IMR-90 (cell line): ENCODE measurements around the gene RGS10. TPM values are rescaled to one million over a fixed set of nuclear protein-coding genes. Genes with fewer than 3 reads are reported as not detected.

Source experiments
- ATAC-seq: fragments of 200-7000 bp; cut with Tn5 transposase; 2 replicates; pipeline ENCODE4 v1.9.1; 2020; ENCODE audit warnings: low read depth, mild to moderate bottlenecking, moderate library complexity
- BruUV-seq: library from RNA; stranded (reverse); fragments of 400-500 nt; replicated peaks from 2 replicates; lab custom pipeline; 2021; lab: Mats Ljungman, UMichigan
- CTCF ChIA-PET: fragments of 300-600 bp; formaldehyde crosslinking; extraction: SDS; loops from one replicate; lab custom pipeline; 2021; ENCODE audit warnings: antibody characterized with exemption; lab: Yijun Ruan, JAX
- POLR2A ChIA-PET: fragments of 300-600 bp; sonication (Branson Sonifier 250); formaldehyde crosslinking; loops from one replicate; lab custom pipeline; 2022; ENCODE audit warnings: antibody characterized with exemption; ENCODE audit not compliant: unreplicated experiment; lab: Charles Lee
- DNase-seq: peaks from one replicate; pipeline ENCODE4 v3.0.0; 2013
- H2AFZ ChIP-seq: replicated peaks from 2 replicates; pipeline ENCODE3; 2013; ENCODE audit warnings: low read length, mild to moderate bottlenecking; ENCODE audit not compliant: poor library complexity
- H2AK5ac ChIP-seq: 2 replicates; pipeline ENCODE4 v1.6.1; 2013; ENCODE audit warnings: low read depth, low read length, inconsistent platforms
- H2AK9ac ChIP-seq: replicated peaks from 2 replicates; pipeline ENCODE3; 2013; ENCODE audit warnings: mild to moderate bottlenecking, low read depth, low read length, moderate library complexity; ENCODE audit not compliant: poor library complexity
- H2BK120ac ChIP-seq: 2 replicates; pipeline ENCODE4 v1.6.1; 2013; ENCODE audit warnings: low read depth, low read length, inconsistent platforms
- H2BK15ac ChIP-seq: 3 replicates; pipeline ENCODE4 v1.6.1; 2013; ENCODE audit warnings: low read depth, low read length, inconsistent platforms
- H2BK20ac ChIP-seq: 2 replicates; pipeline ENCODE4 v1.6.1; 2013; ENCODE audit warnings: low read depth, mild to moderate bottlenecking, inconsistent platforms, low read length, moderate library complexity
- H2BK5ac ChIP-seq: 2 replicates; pipeline ENCODE4 v1.6.1; 2013; ENCODE audit warnings: mild to moderate bottlenecking, low read depth, low read length, inconsistent platforms; ENCODE audit not compliant: poor library complexity, severe bottlenecking
- H3K14ac ChIP-seq: replicated peaks from 2 replicates; pipeline ENCODE4 v1.6.1; 2013; ENCODE audit warnings: low read depth, low read length, inconsistent platforms
- H3K18ac ChIP-seq: 2 replicates; pipeline ENCODE4 v1.6.1; 2013; ENCODE audit warnings: low read depth, low read length, control low read depth
- H3K23ac ChIP-seq: 2 replicates; pipeline ENCODE4 v1.6.1; 2013; ENCODE audit warnings: low read depth, low read length, inconsistent platforms
- H3K27ac ChIP-seq: 2 replicates; pipeline ENCODE4 v1.5.1; 2013; ENCODE audit warnings: mild to moderate bottlenecking, control low read depth, low read length; ENCODE audit not compliant: insufficient read depth
- H3K27me3 ChIP-seq: 2 replicates; pipeline ENCODE4 v1.6.1; 2013; ENCODE audit warnings: low read length; ENCODE audit not compliant: control insufficient read depth, insufficient read depth
- H3K36me3 ChIP-seq: 2 replicates; pipeline ENCODE4 v1.6.1; 2013; ENCODE audit warnings: low read length, mixed read lengths; ENCODE audit not compliant: control insufficient read depth, insufficient read depth
- H3K4ac ChIP-seq: 2 replicates; pipeline ENCODE4 v1.6.1; 2013; ENCODE audit warnings: low read depth, low read length, inconsistent platforms
- H3K4me1 ChIP-seq: 2 replicates; pipeline ENCODE4 v1.6.1; 2013; ENCODE audit warnings: low read length, mixed read lengths; ENCODE audit not compliant: control insufficient read depth, insufficient read depth
- H3K4me2 ChIP-seq: 2 replicates; pipeline ENCODE4 v1.6.1; 2013; ENCODE audit warnings: low read depth, mild to moderate bottlenecking, control low read depth, low read length, moderate library complexity
- H3K4me3 ChIP-seq: 2 replicates; pipeline ENCODE4 v1.5.1; 2013; ENCODE audit warnings: low read depth, mild to moderate bottlenecking, control low read depth, low read length, moderate library complexity; ENCODE audit not compliant: insufficient read depth
- H3K56ac ChIP-seq: 2 replicates; pipeline ENCODE4 v1.6.1; 2013; ENCODE audit warnings: low read length, inconsistent platforms; ENCODE audit not compliant: insufficient read depth; ENCODE audit errors: extremely low read depth
- H3K79me1 ChIP-seq, 2 experiments: 2 replicates each; pipeline ENCODE4 v1.6.1; 2013; ENCODE audit warnings: low read length in 2 of 2, inconsistent platforms in 1 of 2, low read depth in 1 of 2
- H3K9ac ChIP-seq: 2 replicates; pipeline ENCODE4 v1.6.1; 2013; ENCODE audit warnings: low read depth, low read length, control low read depth
- H3K9me1 ChIP-seq: 2 replicates; pipeline ENCODE4 v1.6.1; 2013; ENCODE audit warnings: low read length, inconsistent platforms; ENCODE audit not compliant: insufficient read depth
- H3K9me3 ChIP-seq: 2 replicates; pipeline ENCODE4 v1.6.1; 2013; ENCODE audit warnings: low read length; ENCODE audit not compliant: control insufficient read depth, insufficient read depth
- H4K20me1 ChIP-seq: 2 replicates; pipeline ENCODE4 v1.6.1; 2013; ENCODE audit warnings: low read length, inconsistent platforms; ENCODE audit not compliant: insufficient read depth
- H4K5ac ChIP-seq: 2 replicates; pipeline ENCODE4 v1.6.1; 2013; ENCODE audit warnings: mild to moderate bottlenecking, low read depth, low read length, control low read depth
- H4K8ac ChIP-seq, 2 experiments: 2 replicates each; pipeline ENCODE4 v1.6.1; 2013; ENCODE audit warnings: low read depth in 2 of 2, low read length in 2 of 2, control low read depth in 1 of 2, inconsistent platforms in 1 of 2
- H4K91ac ChIP-seq: 2 replicates; pipeline ENCODE4 v1.6.1; 2013; ENCODE audit warnings: low read depth, low read length, inconsistent platforms; ENCODE audit not compliant: insufficient read depth
- BHLHE40 ChIP-seq: fragments of 150-350 bp; IDR thresholded peaks from 2 replicates; pipeline ENCODE4 v1.6.1; 2016; ENCODE audit warnings: mild to moderate bottlenecking, low read depth, low read length
- CEBPB ChIP-seq: IDR thresholded peaks from 2 replicates; pipeline ENCODE4 v1.6.1; 2012; ENCODE audit warnings: low read depth, low read length, improper control_type of control experiment
- CHD1 ChIP-seq: IDR thresholded peaks from 2 replicates; pipeline ENCODE4 v1.6.1; 2012; ENCODE audit warnings: low read depth, low read length, improper control_type of control experiment
- FOS ChIP-seq: fragments of 150-350 bp; IDR thresholded peaks from 2 replicates; pipeline ENCODE4 v1.6.1; 2016; ENCODE audit warnings: low read depth, low read length
- MAFK ChIP-seq: IDR thresholded peaks from 2 replicates; pipeline ENCODE4 v1.6.1; 2012; ENCODE audit warnings: low read depth, low read length, improper control_type of control experiment
- MAZ ChIP-seq: IDR thresholded peaks from 2 replicates; pipeline ENCODE4 v1.6.1; 2012; ENCODE audit warnings: low read depth, mild to moderate bottlenecking, low read length, improper control_type of control experiment, moderate library complexity, borderline replicate concordance
- MXI1 ChIP-seq: IDR thresholded peaks from 2 replicates; pipeline ENCODE4 v1.6.1; 2012; ENCODE audit warnings: low read depth, mild to moderate bottlenecking, low read length, moderate library complexity, borderline replicate concordance
- NFE2L2 ChIP-seq: fragments of 150-350 bp; IDR thresholded peaks from 2 replicates; pipeline ENCODE4 v1.6.1; 2016; ENCODE audit warnings: low read depth, mild to moderate bottlenecking, low read length
- POLR2A ChIP-seq: IDR thresholded peaks from 2 replicates; pipeline ENCODE4 v1.6.1; 2012; ENCODE audit warnings: mild to moderate bottlenecking, low read depth, low read length
- RAD21 ChIP-seq: IDR thresholded peaks from 2 replicates; pipeline ENCODE4 v1.6.1; 2012; ENCODE audit warnings: low read length, improper control_type of control experiment
- RCOR1 ChIP-seq: IDR thresholded peaks from 2 replicates; pipeline ENCODE4 v1.6.1; 2012; ENCODE audit warnings: mild to moderate bottlenecking, low read length, improper control_type of control experiment; ENCODE audit not compliant: insufficient replicate concordance
- RFX5 ChIP-seq: IDR thresholded peaks from 2 replicates; pipeline ENCODE4 v1.8.0; 2012; ENCODE audit warnings: low read depth, mild to moderate bottlenecking, low read length, moderate library complexity
- SMC3 ChIP-seq: fragments of 150-350 bp; IDR thresholded peaks from 2 replicates; pipeline ENCODE4 v1.6.1; 2016; ENCODE audit warnings: low read depth, mild to moderate bottlenecking, antibody characterized with exemption, low read length, moderate library complexity
- WGBS, 2 experiments: methylation state at CpG; one replicate each; pipeline versions ENCODE4 v1.1.5 to v1.1.7; 2013; ENCODE audit warnings: missing lambda C conversion rate in 2 of 2; ENCODE audit not compliant: insufficient read length in 1 of 2; ENCODE audit errors: extremely low coverage in 2 of 2; 5-methylcytosine and 5-hydroxymethylcytosine counted together
- dilution Hi-C: fragments of 300-500 bp; cut with HindIII; formaldehyde crosslinking; loops from one replicate; pipeline ENCODE4 v1.14.3; 2018; ENCODE audit warnings: low sequenced_read_pairs; ENCODE audit not compliant: unreplicated experiment
- in situ Hi-C: fragments of 300-500 bp; cut with MboI; formaldehyde crosslinking; loops from 3 replicates; pipeline ENCODE4 v1.14.3; 2019; ENCODE audit warnings: low sequenced_read_pairs, inconsistent platforms, mixed read lengths
- intact Hi-C: fragments of 100-400 bp; cut with micrococcal nuclease; formaldehyde crosslinking; loops from 2 replicates; pipeline ENCODE4 v1.10.0; 2022
- polyA plus RNA-seq, 3 experiments: library from polyadenylated mRNA; depleted of rRNA; stranded (reverse); fragments of >200 nt; gene quantifications; 2 replicates each; pipeline ENCODE4 v1.2.3, GENCODE V29; 2012; ENCODE audit warnings: low replicate concordance in 1 of 3
- total RNA-seq: library from RNA; depleted of rRNA; stranded (reverse); fragments of >200 nt; gene quantifications from 2 replicates; pipeline ENCODE4 v1.2.3, GENCODE V29; 2012
- TF ChIP-seq, protein P1 (sequence below): fragments of 150-350 bp; IDR thresholded peaks from 2 replicates; pipeline ENCODE4 v1.6.1; 2016; ENCODE audit warnings: low read depth, mild to moderate bottlenecking, low read length, moderate library complexity, borderline replicate concordance
- TF ChIP-seq, protein P2 (sequence below): fragments of 150-350 bp; IDR thresholded peaks from 2 replicates; pipeline ENCODE4 v1.6.1; 2017; ENCODE audit warnings: mild to moderate bottlenecking, antibody characterized with exemption, low read length, low read depth
- TF ChIP-seq, protein P3 (sequence below): conservative IDR thresholded peaks from 2 replicates; pipeline ENCODE4 v1.5.1; 2012; ENCODE audit warnings: mild to moderate bottlenecking, low read depth, low read length, improper control_type of control experiment

RGS10 gene
- total and polyA plus RNA-seq, 2 of the 4 experiments (the other 2 are of a cell fraction) = 35.3 to 89.7 TPM

DNA sequence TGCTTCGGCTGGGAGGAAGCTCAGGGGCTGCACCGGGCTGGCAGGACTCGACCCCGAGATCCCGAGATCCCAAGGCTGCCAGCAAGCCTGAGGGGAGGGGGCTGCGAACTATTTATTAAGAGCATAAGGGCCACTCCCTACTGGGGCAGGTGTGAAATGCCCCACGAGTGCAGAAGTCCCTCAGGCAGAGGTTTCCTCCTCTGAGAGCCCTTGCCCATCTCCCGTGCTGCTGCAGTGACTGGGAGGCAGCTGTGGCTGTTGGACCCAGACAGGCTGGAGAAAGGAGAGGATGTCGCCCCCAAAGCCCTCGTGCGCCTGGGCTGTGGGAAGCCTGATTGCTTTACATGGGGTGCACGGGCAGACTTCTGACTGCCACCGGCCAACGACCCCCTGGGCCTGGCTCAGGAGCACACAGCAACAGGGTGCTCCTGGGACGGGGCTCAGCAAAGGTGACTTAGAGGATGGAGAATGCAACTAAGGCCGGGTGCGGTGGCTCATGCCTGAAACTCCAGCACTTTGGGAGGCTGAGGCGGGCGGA, 39.8 kb downstream of the RGS10 start:
- H3K9ac ChIP-seq = no peak overlapping the region
- H4K20me1 ChIP-seq = no peaks in the 10 kb centered on the region
- ChIA-PET CTCF (no interaction called here), POLR2A (no interaction called here)
- DNase-seq = no peak
- no peak overlapping the region for H3K27ac ChIP-seq
- dilution Hi-C loops = no loop called here
- H3K4me3 ChIP-seq = no peak overlapping the region
- no peak overlapping the region for H3K23ac ChIP-seq
- peaks cover 48% of the 10 kb centered on the region for H3K36me3 ChIP-seq
- H2AK5ac ChIP-seq = no peak overlapping the region
- H2BK15ac ChIP-seq = no peak overlapping the region
- H2AK9ac ChIP-seq = no peak overlapping the region
- H2BK5ac ChIP-seq = no peak overlapping the region
- no peak overlapping the region for H4K8ac ChIP-seq
- BruUV-seq = no TSS peak
- H4K5ac ChIP-seq = no peak overlapping the region
- no peak overlapping the region for H4K91ac ChIP-seq
- no peak for TF ChIP-seq SMC3
- no peak for TF ChIP-seq MAFK
- no peak for TF ChIP-seq RAD21
- TF ChIP-seq, protein P1, sequence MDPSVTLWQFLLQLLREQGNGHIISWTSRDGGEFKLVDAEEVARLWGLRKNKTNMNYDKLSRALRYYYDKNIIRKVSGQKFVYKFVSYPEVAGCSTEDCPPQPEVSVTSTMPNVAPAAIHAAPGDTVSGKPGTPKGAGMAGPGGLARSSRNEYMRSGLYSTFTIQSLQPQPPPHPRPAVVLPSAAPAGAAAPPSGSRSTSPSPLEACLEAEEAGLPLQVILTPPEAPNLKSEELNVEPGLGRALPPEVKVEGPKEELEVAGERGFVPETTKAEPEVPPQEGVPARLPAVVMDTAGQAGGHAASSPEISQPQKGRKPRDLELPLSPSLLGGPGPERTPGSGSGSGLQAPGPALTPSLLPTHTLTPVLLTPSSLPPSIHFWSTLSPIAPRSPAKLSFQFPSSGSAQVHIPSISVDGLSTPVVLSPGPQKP = no peak
- TF ChIP-seq, protein P2, sequence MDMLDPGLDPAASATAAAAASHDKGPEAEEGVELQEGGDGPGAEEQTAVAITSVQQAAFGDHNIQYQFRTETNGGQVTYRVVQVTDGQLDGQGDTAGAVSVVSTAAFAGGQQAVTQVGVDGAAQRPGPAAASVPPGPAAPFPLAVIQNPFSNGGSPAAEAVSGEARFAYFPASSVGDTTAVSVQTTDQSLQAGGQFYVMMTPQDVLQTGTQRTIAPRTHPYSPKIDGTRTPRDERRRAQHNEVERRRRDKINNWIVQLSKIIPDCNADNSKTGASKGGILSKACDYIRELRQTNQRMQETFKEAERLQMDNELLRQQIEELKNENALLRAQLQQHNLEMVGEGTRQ = no peak
- no peak for TF ChIP-seq FOS
- no peak for TF ChIP-seq BHLHE40
- TF ChIP-seq MXI1 = no peak
- TF ChIP-seq CHD1 = no peak
- TF ChIP-seq MAZ = no peak
- TF ChIP-seq POLR2A = no peak
- no peak for TF ChIP-seq NFE2L2
- TF ChIP-seq RFX5 = no peak
- TF ChIP-seq CEBPB = no peak
- TF ChIP-seq, protein P3, sequence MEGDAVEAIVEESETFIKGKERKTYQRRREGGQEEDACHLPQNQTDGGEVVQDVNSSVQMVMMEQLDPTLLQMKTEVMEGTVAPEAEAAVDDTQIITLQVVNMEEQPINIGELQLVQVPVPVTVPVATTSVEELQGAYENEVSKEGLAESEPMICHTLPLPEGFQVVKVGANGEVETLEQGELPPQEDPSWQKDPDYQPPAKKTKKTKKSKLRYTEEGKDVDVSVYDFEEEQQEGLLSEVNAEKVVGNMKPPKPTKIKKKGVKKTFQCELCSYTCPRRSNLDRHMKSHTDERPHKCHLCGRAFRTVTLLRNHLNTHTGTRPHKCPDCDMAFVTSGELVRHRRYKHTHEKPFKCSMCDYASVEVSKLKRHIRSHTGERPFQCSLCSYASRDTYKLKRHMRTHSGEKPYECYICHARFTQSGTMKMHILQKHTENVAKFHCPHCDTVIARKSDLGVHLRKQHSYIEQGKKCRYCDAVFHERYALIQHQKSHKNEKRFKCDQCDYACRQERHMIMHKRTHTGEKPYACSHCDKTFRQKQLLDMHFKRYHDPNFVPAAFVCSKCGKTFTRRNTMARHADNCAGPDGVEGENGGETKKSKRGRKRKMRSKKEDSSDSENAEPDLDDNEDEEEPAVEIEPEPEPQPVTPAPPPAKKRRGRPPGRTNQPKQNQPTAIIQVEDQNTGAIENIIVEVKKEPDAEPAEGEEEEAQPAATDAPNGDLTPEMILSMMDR = no peak
- TF ChIP-seq RCOR1 = no peak
- 91% methylated on average over 5 of the region's 19 CpGs; no CpG with 5 or more reads in 1 of the 2 experiments for WGBS, 2 experiments
- no peak overlapping the region for H3K18ac ChIP-seq
- H3K56ac ChIP-seq = no peak overlapping the region
- no peak overlapping the region for H3K4me2 ChIP-seq
- H3K79me1 ChIP-seq = peaks cover 2 to 25% of the 10 kb centered on the region in 2 experiments; a peak in 2 of 4 replicates
- no peak for ATAC-seq
- H2AFZ ChIP-seq = no peak overlapping the region
- in situ Hi-C loops = no loop called here
- H2BK120ac ChIP-seq = no peak overlapping the region
- intact Hi-C loops = no loop called here
- H2BK20ac ChIP-seq = no peak overlapping the region
- peaks cover 14% of the 10 kb centered on the region for H3K9me1 ChIP-seq
- no peaks in the 10 kb centered on the region for H3K27me3 ChIP-seq
- H3K4ac ChIP-seq = no peak overlapping the region
- peaks cover 5% of the 10 kb centered on the region for H3K4me1 ChIP-seq
- no peaks in the 10 kb centered on the region for H3K9me3 ChIP-seq
- no peak overlapping the region for H3K14ac ChIP-seq
